Right ventricle myocardium inferior (tissue), 1 donor: ENCODE data around the gene PLA2G4B. TPM values are rescaled to one million over a fixed set of nuclear protein-coding genes. Genes with fewer than 3 reads are reported as not detected.

Experiments used
- ATAC-seq: fragments of 200-7000 bp; cut with Tn5 transposase; one replicate; pipeline ENCODE4 v1.9.1; 2020; ENCODE audit warnings: mild to moderate bottlenecking, moderate library complexity
- DNase-seq: peaks from one replicate; pipeline ENCODE4 v3.0.0; 2021; ENCODE audit errors: missing footprints
- intact Hi-C: fragments of 100-400 bp; cut with DNase I; formaldehyde crosslinking; loops from one replicate; pipeline ENCODE4 v1.11.0; 2022
- total RNA-seq: library from RNA; stranded (reverse); fragmentation: NEBNext Ultra II Directional; extraction: Animal tissue kit (Norgen Biotek cat#: 25700); gene quantifications from one replicate; pipeline ENCODE4 v1.2.1, GENCODE V29; 2021
- donor health status: DM: no; HTN: yes; CAD: no; lungs with severe emphysema.

Gene PLA2G4B
- total RNA-seq, 1 donor from 2014 or later = 5.8 TPM

GRCh38 chr15:41877631-41878354 is 39.1 kb downstream of the PLA2G4B start:
- intact Hi-C loops = no loop called here
- DNase-seq (no peak), ATAC-seq (no peak)

DNA sequence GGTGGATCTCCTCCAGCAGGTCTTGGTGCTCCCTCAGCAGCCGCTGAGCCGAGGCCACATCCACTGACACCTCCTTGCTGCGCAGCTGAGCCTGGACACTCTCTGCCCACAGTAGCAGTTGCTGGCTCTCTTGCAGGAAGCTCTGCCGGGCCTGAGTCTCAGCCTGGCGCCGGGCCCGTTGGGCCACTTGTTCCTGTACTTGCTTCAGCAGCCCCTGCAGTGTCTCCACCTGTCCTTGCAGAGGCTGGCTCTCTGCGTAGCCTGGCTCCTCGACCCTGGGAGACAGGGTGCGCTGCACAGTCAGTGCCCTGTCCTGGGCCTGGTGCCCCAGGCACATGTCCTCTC is 39.7 kb downstream of the PLA2G4B start:
- no peak for DNase-seq
- peak; percentile 58 for ATAC-seq

GRCh38 chr15:41879321-41879845 is 40.7 kb downstream of the PLA2G4B start:
- intact Hi-C loops = no loop called here
- no peak for ATAC-seq

More for the DNA sequence above, 39.7 kb downstream of the PLA2G4B start:
- intact Hi-C loops = no loop called here

GRCh38 chr15:41880156-41880877 is 41.7 kb downstream of the PLA2G4B start:
- no peak for DNase-seq
- intact Hi-C loops = no loop called here
- no peak for ATAC-seq

More at GRCh38 chr15:41879321-41879845, 40.7 kb downstream of the PLA2G4B start:
- no peak for DNase-seq

DNA sequence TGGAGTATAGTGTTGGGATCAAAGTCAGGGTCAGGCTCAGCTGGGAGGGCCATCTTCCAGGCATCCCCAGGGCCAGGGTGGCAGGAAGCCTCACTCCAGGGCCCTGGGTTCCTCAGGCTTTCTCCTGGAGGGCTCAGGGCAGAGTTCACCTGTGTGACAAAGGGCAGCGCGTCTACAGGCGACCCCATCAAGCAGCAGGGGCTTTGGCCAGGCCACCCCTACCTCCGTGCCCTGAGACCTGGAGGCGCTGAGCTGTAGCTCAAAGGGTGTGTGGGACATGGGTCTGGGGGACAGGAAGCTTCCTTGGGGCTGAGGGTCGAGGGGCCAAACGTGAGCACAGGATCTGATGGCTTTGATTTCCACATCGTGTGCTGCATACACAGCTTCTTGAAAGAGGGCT is 42.4 kb downstream of the PLA2G4B start:
- no peak for ATAC-seq
- no peak for DNase-seq
- intact Hi-C loops = no loop called here

DNA sequence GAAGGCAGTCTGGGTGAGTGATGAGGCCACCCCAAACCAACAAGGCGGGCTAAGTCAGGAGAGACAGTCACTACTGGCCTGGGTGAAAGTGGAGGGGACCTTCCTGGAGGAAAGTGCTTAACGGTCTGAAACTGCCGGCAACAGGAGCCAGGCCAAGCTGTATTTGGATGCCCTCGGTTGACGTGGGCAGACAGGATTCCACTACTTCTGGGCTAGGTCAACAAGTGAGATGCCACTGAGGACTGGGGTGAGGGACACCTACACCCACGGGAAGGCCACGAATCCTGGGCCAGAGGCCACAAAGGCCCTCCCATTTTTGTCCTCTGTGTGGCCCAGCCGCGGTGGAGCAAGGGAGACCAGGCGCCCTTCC is 42.9 kb downstream of the PLA2G4B start:
- ATAC-seq (no peak), DNase-seq (no peak)
- intact Hi-C loops = no loop called here

- DNase-seq (no peak), ATAC-seq (peak; percentile 60)
- intact Hi-C loops = no loop called here
Measured at GRCh38 chr15:41881920-41882688, 43.5 kb downstream of the PLA2G4B start.

GRCh38 chr15:41882689-41883483 is 44.2 kb downstream of the PLA2G4B start:
- intact Hi-C loops = no loop called here
- no peak for DNase-seq
- peak; percentile 39 for ATAC-seq

- intact Hi-C loops = no loop called here
- DNase-seq = no peak
Measured at GRCh38 chr15:41883484-41883825, 44.8 kb downstream of the PLA2G4B start.

GRCh38 chr15:41884458-41884857 is 45.8 kb downstream of the PLA2G4B start:
- intact Hi-C loops = no loop called here
- DNase-seq = no peak
- no peak for ATAC-seq

More at GRCh38 chr15:41883484-41883825, 44.8 kb downstream of the PLA2G4B start:
- ATAC-seq = no peak

DNA sequence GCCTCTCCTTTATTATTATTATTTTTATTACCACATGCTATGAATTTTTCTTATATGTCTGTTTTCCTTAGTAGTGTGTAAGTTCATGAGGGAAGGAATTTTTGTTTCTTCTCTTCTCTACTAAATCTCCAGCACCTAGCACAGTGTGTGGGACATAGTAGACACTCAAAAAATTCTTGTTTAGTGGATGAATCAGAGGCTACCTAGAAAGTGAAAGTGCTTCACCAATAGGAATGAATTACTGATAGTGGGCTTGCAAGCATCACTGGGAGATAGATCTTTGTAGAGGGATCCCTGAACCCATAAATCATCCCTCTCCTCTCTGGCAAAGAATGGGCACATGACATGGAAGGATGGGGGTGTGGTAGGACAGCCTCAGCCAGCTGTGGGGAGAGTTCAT is 46.7 kb downstream of the PLA2G4B start:
- intact Hi-C loops = no loop called here
- no peak for DNase-seq
- ATAC-seq = no peak

DNA sequence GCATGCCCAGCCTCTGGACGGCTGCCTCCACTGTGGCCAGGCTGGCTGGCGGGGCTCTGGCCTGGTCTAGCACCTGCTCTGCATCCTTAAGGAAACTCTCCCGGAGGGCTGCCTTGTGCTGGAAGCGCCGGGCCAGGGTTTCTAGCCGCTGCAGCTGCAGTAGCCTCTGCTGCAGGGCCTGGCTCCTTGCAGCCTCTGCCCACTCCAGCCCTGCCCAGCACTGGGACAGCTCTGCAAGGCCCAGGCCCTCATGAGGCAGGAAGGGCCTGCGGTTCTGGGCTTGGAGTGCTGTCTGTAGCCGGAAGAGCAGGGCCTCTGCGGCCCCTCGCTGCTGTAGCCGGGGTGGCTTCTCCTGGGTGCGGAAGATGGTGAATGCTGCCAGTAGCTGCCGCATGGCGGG is 47.2 kb downstream of the PLA2G4B start:
- intact Hi-C loops = no loop called here
- ATAC-seq (no peak), DNase-seq (no peak)

GRCh38 chr15:41886741-41887140 is 48.1 kb downstream of the PLA2G4B start:
- ATAC-seq = no peak
- intact Hi-C loops = no loop called here
- no peak for DNase-seq

DNA sequence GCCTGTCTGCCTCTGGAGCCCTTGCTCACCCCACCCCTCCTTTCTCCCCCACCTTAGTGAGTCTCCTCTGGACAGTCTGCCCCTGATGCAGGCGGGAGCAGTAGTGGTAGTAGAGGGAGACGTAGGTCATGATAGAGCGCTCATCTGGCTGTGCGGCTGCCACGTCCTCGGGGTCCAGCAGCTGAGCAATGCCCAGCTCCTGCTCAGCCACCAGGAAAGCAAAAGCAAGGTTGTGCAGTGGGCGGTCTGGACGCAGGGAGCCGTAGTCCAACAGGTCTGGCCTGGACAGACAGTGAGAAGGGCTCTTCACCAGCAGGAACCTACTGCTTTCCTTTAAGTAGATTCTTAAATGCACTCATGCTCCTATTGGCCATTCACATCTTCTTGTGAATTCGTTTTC is 48.5 kb downstream of the PLA2G4B start:
- no peak for ATAC-seq
- DNase-seq = no peak
- intact Hi-C loops = no loop called here

DNA sequence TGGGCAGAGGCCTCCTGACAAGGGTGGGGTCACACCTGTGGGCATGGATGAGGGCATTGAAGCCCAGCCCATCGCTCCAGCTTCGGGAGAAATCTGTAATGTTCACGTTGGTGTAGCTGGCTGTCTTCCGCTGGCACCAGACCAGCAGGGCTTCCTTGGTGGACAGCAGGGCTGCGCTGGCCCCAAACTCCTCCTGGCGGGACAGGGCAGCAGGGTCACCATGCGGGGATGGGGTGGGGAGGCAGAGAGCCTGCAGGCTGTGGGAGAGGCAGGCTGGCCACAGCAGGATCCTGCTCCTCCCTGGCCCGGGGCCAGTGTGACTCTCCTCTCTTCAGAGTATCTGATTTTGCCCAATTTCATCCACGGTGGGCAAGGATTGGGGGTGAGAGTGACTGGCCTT is 49.2 kb downstream of the PLA2G4B start:
- ATAC-seq (no peak), DNase-seq (no peak)
- intact Hi-C loops = no loop called here

DNA sequence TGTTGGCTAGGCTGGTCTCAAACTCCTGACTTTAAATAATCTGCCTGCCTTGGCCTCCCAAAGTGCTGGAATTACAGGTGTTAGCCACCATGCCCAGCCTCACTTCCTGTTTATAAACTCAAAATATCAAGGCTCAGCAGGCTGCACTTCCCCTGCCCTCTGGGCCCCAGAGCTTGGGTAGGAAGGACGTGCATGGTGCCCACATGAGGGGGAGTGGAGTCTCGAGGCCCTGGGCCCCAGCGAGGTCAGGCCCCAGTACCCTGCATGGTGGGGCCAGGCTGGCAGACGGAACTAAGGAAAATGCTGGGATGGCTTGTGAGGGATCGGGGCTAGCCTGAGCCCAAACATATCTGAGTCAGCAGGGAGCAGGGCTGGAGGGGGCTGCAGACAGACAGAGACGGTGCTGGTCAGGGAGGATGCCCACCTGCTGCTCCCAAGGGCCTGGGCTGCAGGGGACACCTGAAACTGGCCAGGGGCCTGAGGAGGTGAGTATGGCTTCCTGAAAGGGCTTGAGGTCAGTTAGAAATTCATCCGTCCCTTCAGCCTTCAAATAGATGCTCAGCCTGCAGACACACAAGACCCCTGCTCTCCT is 50.1 kb downstream of the PLA2G4B start:
- DNase-seq = no peak
- intact Hi-C loops = no loop called here
- ATAC-seq = no peak

DNA sequence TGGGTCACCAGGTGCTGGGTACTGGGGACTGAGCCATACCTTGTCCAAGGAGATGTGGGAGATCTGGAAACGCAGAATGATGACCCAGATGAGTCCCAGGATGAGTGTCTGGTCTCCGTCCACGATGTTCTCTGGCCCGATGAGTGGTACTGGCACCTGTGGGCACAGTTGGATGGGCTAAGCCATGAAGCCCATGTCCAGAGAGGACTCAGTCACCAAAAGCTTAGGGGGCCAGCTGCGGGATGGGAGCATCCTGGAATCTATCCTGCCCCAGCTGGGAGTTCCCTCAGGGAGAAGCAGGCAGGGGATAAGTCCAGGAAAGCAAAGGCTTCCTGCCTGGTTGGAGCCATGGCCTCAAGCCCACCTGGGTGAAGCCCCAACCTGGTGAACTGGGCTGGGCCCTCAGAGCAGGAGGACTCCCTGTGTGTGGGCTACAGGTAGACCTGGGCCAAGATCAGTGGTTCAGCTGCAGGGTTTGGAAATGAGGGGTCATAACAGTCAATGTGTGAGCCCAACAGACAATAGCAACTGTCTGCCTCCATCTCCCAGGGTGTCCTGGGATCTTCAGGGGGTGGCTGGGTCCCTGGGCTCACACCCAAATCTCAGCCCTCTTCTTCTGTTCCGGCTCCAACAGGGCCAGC is 51.5 kb downstream of the PLA2G4B start:
- ATAC-seq = no peak
- DNase-seq = no peak
- intact Hi-C loops = no loop called here

DNA sequence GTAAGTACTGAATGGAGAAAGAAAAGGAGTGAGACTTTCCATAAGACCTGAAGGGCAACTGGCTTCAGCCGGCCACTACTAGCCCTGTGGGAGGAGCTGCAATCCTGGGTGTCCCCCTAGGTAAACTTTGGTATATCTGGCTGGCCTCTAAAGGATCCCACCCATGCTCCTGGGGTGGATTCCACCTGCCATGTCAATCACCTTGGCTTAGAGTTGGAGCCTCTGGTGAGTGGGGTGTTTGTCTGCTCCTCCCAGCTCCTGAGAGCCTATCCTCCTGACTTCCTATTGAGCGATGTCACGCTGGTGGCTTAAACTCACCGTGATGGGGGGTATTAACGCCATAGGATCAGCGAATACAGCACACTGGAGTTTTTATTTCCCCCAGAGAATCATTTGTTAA is 52.6 kb downstream of the PLA2G4B start:
- intact Hi-C loops = no loop called here
- ATAC-seq (no peak), DNase-seq (no peak)
